Right renal pelvis (tissue), 4 donors: ENCODE results near the gene CACNA1S. TPM values are rescaled to one million over a fixed set of nuclear protein-coding genes. Genes with fewer than 3 reads are reported as not detected.

Source experiments
- DNase-seq, 4 donors: peaks; one replicate each; pipeline ENCODE4 v3.0.0-alpha.2; 2013; ENCODE audit warnings: low read depth in 4 of 4, low spot score in 3 of 4, missing footprints in 1 of 4
- polyA plus RNA-seq, 4 donors: library from polyadenylated mRNA; unstranded; fragments of 120-200 nt; gene quantifications; one replicate each; pipeline ENCODE4 v1.2.1, GENCODE V29; 2013; ENCODE audit not compliant: insufficient read length in 4 of 4

Gene CACNA1S
- polyA plus RNA-seq, 4 donors: 0.37 to 0.51 (median 0.45) TPM

GRCh38 chr1:201068976-201069375 is 43.2 kb downstream of the CACNA1S start:
- DNase-seq: no peak

- no peak for DNase-seq
Measured at GRCh38 chr1:201066986-201067385, 45.2 kb downstream of the CACNA1S start.

GRCh38 chr1:201065686-201066085 is 46.5 kb downstream of the CACNA1S start:
- DNase-seq: no peak

- no peak for DNase-seq
Measured at GRCh38 chr1:201064806-201065205, 47.4 kb downstream of the CACNA1S start.

- DNase-seq: no peak
Measured at GRCh38 chr1:201063145-201063544, 49.1 kb downstream of the CACNA1S start.

- DNase-seq: no peak
Measured at GRCh38 chr1:201062511-201063091, 49.6 kb downstream of the CACNA1S start.

- no peak for DNase-seq
Measured at GRCh38 chr1:201061886-201062285, 50.3 kb downstream of the CACNA1S start.

- no peak for DNase-seq
Measured at GRCh38 chr1:201061049-201061448, 51.2 kb downstream of the CACNA1S start.

- no peak for DNase-seq
Measured at GRCh38 chr1:201060586-201060985, 51.6 kb downstream of the CACNA1S start.

- no peak for DNase-seq
Measured at GRCh38 chr1:201059871-201060555, 52.2 kb downstream of the CACNA1S start.

GRCh38 chr1:201059401-201059800 is 52.8 kb downstream of the CACNA1S start:
- DNase-seq: no peak

- DNase-seq: no peak
Measured at GRCh38 chr1:201054091-201054543, 58.1 kb downstream of the CACNA1S start.

- no peak for DNase-seq
Measured at GRCh38 chr1:201053155-201053860, 58.9 kb downstream of the CACNA1S start.

- no peak for DNase-seq
Measured at GRCh38 chr1:201051399-201051798, 60.8 kb downstream of the CACNA1S start.

- DNase-seq: no peak
Measured at GRCh38 chr1:201050515-201051277, 61.5 kb downstream of the CACNA1S start.

- no peak for DNase-seq
Measured at GRCh38 chr1:201049248-201049831, 62.9 kb downstream of the CACNA1S start.

GRCh38 chr1:201048521-201048920 is 63.7 kb downstream of the CACNA1S start:
- no peak for DNase-seq

GRCh38 chr1:201044119-201044518 is 68.1 kb downstream of the CACNA1S start:
- no peak for DNase-seq

GRCh38 chr1:201042779-201043461 is 69.3 kb downstream of the CACNA1S start:
- DNase-seq: peak; percentile 43 to 55 (median 51)

- DNase-seq: no peak
Measured at GRCh38 chr1:201041011-201041410, 71.2 kb downstream of the CACNA1S start.
